GM18867 (cell line): ENCODE results near the gene TRIP12.
A peak's percentile ranks its signal among the peaks of the same experiment; 100 is the strongest.
"Not testable (repeated sequence)": the region's sequence is repeated elsewhere in the genome, so short reads cannot be mapped to it uniquely, and the experiment has no call there.

Experiments
- ATAC-seq: cut with Tn5 transposase; IDR thresholded peaks from one replicate; pipeline ENCODE4 v1.9.1; 2021; ENCODE audit warnings: mild to moderate bottlenecking, moderate library complexity; ENCODE audit not compliant: unreplicated experiment

The TRIP12 gene

DNA sequence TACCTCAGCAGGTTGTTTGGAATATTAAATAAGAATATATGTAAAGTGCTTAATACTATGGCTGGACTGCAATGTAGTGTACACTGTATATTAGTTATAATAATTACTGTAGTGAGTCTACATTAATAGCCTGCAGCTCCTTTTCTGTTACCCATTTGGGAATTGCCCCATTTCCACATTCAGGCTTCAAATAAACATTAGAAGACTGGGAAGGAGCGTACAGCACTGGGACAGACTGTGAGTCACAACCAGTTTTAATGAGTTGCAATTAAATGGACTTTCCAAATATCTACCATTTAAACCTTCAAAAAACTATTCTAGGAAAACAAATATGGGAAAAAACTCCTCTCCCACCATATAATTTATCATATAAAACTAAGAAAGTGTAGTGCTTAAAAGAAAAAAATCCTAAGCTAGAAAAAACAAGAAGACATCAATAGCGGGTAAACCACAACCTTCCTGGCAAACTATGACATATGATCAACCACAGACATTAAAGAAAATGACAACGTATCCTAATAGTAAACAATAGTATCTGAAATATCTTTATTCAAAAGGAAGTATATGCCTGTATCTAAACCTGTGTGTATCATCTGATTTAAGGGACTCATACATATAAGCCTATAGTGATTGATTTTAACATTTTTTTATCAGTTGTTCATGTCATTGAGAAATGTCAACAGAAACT, 86.1 kb downstream of the TRIP12 start:
- no peak for ATAC-seq

DNA sequence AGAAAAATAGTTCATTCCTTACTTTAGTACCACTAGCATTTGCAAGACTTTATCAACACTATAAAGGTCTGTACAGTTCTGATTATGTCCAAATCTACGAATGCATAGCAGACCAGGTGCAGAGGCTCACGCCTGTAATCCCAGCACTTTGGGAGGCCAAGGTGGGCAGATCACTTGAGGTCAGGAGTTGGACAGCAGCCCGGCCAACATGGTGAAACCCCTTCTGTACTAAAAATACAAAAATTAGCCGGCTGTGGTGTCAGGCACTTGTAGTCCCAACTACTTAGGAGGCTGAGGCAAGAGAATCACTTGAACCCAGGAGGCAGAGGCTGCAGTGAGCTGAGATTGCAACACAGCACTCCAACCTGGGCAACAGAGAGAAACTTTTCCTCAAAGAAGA, 87.4 kb downstream of the TRIP12 start:
- not testable (repeated sequence) for ATAC-seq

- ATAC-seq: peak; percentile 79
Observed at GRCh38 chr2:229832510-229832898, 89.3 kb downstream of the TRIP12 start.

GRCh38 chr2:229831805-229832509, 89.9 kb downstream of the TRIP12 start:
- no peak for ATAC-seq

GRCh38 chr2:229825476-229825875, 96.3 kb downstream of the TRIP12 start:
- ATAC-seq: no peak

GRCh38 chr2:229821316-229821715, 100.5 kb downstream of the TRIP12 start:
- no peak for ATAC-seq

DNA sequence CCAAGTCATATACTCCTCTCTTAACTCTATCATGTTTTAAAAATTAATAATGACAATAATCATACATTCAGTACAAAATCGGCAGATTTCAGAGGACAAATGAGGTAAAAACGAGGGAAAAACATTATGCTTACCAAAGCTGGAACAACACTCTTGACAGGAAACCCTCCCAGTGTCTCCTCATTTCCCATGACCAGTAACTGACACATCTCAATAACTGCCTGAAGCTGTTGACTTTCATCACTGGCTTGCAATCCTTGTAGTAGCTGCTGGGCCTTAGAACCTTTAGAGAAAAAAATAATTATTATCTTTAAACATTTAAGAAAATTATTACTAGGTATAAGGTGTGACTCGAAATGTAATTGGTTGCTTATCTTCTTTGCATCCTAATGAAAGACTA, 103.6 kb downstream of the TRIP12 start:
- ATAC-seq: no peak

DNA sequence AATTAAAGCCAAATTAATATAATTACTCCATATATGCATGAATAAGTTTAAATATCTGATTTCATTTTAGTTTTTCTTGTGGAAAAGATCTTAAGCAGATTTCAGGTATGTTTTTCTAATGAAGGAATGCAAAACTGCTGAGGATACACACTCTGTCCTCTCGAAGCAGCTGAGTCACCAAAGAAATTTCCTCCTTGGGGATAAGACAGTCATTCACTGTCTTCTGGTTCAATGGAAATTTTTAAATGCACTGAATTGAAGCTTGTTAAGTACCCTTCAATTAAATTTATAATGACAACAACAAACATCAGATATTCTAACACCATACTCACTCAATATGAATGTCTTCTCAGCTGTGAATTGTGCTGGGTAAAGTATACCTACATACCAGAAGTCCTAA, 106.0 kb downstream of the TRIP12 start:
- ATAC-seq: no peak

DNA sequence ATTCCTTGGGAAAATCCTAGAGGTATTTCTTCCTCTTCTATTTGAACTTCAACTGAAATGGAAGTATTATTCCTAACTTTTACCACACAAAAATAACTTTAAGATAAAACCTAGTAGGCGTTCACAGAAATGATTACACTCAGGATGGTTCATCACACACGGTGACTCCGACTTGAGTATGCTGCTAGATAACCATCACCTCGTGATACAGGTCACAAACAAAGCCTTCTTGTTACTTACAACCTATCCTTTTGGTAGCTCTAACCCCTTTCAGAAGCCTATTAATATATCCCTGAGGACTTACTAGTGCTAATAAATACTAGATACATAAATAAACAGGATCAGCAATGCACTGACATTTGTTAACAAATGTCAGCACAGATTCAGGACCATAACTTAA, 106.5 kb downstream of the TRIP12 start:
- ATAC-seq: no peak

- no peak for ATAC-seq
Observed at GRCh38 chr2:229810786-229811185, 111.0 kb downstream of the TRIP12 start.

DNA sequence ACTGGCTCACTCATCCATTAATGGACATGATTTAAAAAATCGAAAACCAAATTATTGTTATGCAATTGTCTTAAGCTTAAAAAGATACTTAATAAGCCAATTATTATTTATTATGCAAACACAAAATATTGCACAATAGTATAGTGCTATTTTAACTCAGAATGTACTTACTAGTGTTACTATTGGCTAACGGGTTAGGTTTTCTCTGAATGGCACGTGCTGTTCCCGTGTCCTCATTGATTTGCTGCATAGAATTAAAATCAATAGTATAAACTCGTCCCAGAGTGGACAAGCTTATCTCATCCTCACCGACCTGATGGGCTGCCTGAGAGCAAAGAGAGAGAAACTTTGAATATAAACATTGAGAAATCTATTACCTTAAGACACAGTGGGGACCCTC, 116.2 kb downstream of the TRIP12 start:
- no peak for ATAC-seq

- no peak for ATAC-seq
Observed at GRCh38 chr2:229802785-229803184, 119.0 kb downstream of the TRIP12 start.

- peak; percentile 66 for ATAC-seq
Observed at GRCh38 chr2:229800997-229801754, 120.6 kb downstream of the TRIP12 start.

DNA sequence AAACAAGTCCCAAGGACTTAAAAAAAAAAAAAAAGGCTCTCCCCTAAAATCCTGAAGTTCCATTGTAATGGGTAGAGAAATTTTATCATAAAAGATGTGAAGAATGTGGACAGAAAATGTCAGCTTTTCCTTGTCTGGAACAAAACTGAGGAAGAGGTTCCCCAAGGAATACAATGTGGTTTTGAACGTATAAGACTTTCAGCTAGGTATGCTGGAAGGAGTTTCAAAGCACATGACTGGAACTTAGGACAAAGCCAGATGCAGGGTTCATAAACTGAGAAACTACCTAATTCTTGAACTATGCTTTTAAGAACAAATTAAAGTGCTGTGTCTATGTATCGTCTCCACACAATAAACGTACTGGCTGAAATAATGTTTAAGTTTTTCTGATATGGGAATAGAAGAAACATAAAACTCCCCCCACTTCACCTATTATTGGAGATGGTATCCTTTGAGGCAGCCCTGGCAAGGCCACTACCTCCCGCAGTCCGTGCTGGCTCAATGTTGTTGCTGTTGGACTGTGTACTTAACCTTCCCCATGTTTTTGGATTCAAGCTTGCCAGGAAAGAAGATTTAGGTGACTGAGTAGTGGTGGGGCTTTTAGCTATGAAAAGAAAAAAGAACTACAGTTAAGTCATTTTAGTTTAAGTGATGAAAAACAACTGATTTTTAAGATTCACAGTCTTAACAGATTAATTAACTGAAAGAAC, 123.2 kb downstream of the TRIP12 start:
- ATAC-seq: no peak

DNA sequence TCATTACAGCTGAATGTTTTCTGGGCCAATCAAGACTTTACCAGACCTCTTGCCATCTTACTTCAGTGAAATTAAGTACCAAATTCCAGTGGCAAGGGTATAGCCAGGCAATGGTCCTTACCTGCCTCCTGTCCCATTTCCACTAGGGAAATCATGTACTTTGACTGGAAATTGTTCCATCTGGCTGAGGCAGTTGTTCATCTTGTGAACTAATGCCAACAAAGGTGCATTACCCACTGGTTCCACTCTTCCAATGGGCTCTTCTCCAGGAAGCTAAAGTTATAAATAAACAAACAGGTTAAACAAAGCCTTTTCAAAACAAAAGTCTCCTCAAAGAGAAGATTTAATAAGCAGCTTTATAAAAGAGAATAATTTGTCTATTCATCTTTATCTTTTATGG, 126.8 kb downstream of the TRIP12 start:
- no peak for ATAC-seq

- ATAC-seq: no peak
Observed at GRCh38 chr2:229794636-229795035, 127.2 kb downstream of the TRIP12 start.

DNA sequence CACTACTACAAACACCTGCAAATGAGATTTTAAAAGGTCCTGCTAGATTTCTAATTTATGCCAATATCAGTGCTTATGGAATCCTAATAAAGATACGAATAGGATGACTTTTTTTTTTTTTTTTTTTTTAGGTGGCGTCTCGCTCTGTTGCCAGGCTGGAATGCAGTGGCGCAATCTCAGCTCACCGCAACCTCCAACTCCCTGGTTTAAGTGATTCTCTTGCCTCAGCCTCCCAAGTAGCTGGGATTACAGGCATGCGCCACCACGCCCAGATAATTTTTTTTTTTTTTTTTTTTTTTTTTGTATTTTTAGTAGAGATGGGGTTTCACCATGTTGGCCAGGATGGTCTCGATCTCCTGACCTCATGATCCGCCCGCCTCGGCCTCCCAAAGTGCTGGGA, 135.5 kb downstream of the TRIP12 start:
- not testable (repeated sequence) for ATAC-seq

GRCh38 chr2:229784791-229785190, 137.0 kb downstream of the TRIP12 start:
- ATAC-seq: no peak

DNA sequence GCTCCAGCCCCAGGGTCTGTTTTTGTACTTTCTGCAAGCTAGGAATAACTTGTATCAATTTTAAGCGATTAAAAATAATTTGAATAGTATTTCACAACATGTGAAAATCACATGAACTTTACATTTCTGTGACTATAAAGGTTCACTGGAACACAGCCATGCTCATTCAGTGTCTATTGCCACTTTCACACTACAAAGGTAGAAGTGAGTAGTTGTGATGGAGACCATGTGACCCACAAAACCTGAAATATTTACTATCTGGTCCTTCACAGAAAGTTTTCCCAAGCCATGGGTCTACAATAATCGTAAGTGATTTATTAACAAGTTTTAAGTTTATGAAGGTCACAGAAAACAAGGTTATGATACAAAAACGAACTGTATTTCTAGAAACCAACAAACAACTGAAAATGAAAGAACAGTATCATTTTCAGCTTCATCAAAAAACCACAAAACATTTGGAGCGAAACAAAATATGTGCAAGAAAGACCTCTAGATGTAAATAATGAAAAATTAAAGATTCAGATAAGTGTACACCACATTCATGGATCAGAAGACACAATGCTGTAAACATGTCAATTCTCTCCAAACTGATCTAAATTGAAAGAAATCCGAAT, 138.6 kb downstream of the TRIP12 start:
- peak; percentile 56 for ATAC-seq

GRCh38 chr2:229780856-229781773, 140.7 kb downstream of the TRIP12 start:
- no peak for ATAC-seq
